HG03135 (cell line): ENCODE data around the gene IP6K3.

ENCODE experiments used
- ATAC-seq: cut with Tn5 transposase; IDR thresholded peaks from one replicate; pipeline ENCODE4 v1.9.1; 2021; ENCODE audit warnings: mild to moderate bottlenecking, moderate library complexity; ENCODE audit not compliant: unreplicated experiment

IP6K3 gene

DNA sequence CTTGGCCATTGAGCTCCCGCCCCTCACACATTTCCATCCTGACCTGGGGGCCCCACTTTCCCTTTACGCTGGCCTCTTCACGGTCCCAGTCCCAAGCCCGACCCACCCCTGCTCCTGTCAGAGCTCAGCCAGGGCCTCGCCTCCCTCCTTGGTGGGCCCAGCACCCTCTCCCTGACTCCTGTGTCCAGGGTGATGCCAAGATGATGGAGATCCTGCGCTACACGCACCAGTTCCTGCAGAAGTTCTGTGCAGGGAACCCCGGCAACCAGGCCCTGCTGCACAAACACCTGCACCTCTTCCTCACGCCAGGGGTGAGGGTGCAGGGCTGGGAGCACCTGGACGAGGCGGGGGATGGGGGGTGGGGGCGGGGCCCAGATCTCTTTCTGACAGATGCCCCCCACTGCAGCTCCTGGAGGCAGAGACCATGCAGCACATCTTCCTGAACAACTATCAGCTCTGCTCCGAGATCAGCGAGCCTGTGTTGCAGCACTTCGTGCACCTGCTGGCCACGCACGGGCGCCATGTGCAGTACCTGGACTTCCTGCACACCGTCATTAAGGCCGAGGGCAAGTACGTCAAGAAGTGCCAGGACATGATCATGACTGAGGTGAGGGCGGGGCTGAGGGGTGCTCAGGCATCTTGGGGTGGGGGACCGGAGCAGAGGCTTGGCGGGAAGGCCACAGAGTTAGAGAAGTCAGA lies 68.3 kb downstream of the IP6K3 start:
- ATAC-seq: no peak

DNA sequence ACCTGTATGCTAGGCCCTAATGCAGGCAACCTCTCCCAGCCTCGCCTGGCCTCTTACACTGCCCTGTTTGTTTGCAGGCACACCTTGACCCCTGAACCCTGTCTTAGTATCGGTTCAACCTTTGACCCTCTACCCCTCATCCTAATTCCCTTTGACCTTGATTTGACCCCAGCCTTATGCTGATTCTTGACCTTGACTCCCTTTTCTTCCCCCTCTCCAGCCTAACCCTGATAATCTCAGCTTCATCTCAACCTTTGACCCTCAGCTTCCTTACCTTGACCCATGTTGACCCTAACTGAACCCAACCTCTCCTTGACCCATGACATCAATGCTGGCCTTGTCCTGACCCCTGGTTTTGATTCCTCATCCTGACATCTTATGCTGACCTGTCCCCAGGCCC lies 69.0 kb downstream of the IP6K3 start:
- ATAC-seq: no peak

DNA sequence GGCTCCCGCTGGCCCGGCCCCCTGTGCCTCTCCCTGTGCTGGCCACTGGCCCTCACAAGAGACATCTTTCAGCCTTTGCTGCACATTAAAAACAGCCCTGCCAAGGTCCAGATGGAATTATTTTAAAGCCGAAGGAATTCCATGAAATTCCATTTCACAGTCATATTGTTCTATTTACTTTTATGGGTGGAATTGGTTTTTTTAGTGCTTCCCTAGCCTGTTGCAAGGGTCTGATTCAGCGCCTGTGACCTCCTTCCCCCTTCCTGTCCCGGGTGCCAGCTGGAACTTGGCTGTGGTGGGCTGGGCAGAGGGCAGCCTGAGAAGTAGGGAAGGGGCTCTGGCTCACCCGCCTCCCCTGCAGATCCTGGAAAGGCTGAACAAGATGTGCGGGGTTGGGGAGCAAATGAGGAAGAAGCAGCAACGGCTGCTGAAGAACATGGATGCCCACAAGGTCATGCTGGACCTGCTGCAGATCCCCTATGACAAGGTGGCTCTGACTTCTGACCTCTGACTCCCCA lies 69.5 kb downstream of the IP6K3 start:
- ATAC-seq: no peak

DNA sequence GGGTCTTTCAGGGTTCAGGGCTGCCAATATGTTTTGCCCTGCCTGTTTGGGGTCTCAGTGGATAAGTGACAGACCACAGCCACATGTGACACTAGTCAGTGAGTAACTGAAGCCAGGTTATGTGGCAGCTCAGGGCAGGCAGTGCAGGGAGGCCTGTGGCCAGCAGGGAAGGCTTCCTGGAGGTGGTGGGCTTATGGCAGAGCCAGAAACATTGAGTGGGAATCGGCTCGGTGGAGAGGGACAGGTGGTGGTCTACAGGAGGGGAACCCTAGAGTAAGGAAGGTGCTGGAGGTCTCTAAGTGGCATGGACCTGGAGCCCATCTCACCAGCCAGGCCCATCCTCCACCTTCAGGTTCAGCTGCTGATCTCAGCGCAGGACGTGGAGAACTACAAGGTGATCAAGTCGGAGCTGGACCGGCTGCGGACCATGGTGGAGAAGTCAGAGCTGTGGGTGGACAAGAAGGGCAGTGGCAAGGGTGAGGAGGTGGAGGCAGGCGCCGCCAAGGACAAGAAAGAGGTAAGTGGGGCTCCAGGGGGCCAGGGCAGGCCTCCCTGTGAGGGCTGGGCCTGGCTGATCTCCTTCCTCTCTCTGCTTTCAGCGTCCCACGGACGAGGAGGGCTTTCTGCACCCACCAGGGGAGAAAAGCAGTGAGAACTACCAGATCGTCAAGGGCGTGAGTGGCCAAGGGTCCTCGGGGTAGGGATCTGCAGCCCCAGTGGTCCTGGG lies 70.1 kb downstream of the IP6K3 start:
- no peak for ATAC-seq

DNA sequence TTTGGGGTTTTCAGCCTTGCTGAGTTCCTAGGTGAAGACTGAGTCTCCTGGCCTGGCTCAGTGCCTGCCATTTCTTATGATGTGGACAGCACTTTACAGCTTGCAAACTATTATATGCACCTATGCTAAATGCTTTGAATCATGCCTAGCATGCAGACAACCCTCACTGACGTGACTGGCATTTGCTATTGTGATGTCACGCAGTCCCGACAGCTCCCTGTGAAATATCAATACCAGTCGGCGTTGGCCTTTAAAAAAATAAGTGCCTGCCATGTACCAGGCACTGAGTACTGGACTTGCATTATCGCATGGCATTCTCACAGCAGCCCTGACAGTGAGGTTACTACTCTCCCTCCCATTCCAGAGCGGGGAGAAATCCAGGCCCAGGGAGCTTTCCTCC lies 70.7 kb downstream of the IP6K3 start:
- ATAC-seq: no peak

DNA sequence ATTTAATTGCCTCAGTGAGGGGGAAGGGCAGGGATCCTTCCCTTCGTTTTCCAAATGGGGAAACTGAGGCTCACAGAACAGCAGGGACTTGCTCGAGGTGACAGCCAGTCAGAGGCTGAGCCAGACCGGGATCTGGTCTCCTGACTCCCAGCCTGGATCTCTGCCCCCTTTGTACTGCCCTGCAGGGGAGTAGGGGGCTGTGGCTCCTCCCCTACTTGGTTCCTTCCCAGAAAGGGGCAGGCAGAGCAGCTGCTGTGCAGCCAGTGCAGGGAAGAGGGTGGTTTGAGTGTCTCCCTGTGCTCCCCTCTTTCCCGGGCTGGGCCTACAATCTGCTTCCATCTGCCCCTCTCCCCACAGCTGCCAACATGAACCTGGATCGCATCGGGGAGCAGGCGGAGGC lies 72.9 kb downstream of the IP6K3 start:
- ATAC-seq: no peak

DNA sequence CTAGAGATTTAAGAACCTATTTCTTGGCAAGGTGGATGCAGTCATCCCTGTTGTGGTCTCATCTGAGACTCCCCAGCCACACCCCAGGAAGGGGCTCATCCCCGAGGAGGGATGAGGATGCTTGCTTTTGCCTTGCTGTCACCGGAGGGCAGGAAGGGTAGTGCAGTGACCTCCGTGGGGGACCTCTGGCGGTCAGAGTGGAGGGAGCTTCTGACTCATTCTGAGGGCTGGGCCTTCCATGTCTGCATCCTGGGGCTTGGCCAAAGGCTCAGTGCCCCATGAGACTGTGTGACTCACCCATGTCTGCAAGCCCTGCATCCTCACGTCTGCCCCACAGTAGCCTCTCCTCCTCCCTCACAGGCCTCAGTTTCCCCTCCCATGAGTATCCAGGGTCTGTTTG lies 73.9 kb downstream of the IP6K3 start:
- ATAC-seq: no peak

DNA sequence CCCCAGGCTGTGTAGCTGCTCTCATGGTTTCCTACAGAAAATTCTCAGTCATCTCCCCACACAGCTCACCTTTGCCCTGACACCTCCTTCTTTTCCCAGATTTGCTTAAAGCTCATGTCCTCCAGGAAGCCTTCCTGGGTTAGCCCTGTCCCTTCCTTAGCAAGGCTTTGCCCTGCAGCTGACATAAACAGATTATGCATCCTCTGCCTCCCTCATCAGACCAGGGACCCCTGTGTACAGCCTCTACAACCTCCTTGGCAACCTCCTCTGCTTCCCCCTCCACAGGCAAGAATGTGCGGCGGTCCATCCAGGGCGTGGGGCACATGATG lies 75.0 kb downstream of the IP6K3 start:
- ATAC-seq: no peak
